AG09319 (cell line): Measurements from ENCODE around the gene SPINK5.
"Not testable (repeated sequence)": the region's sequence is repeated elsewhere in the genome, so short reads cannot be mapped to it uniquely, and the experiment has no call there.

Experiments used
- DNase-seq: peaks from one replicate; pipeline ENCODE4 v3.0.0-alpha.2; 2010; ENCODE audit warnings: low read depth; ENCODE audit errors: extremely low read depth
- CTCF ChIP-seq: IDR thresholded peaks from 2 replicates; pipeline ENCODE4 v1.5.1; 2011; ENCODE audit warnings: low read depth, mild to moderate bottlenecking, inconsistent platforms, low read length, moderate library complexity

Gene SPINK5

GRCh38 chr5:148035676-148036075 is 28.1 kb upstream of the SPINK5 start:
- TF ChIP-seq CTCF, result no peak
- no peak for DNase-seq

- DNase-seq, result no peak
- TF ChIP-seq CTCF, result no peak
Observed at GRCh38 chr5:148042881-148043280, 20.9 kb upstream of the SPINK5 start.

- no peak for TF ChIP-seq CTCF
- DNase-seq, result no peak
Observed at GRCh38 chr5:148043705-148044104, 20.1 kb upstream of the SPINK5 start.

GRCh38 chr5:148055160-148055559 is 8.6 kb upstream of the SPINK5 start:
- not testable (repeated sequence) for DNase-seq

DNA sequence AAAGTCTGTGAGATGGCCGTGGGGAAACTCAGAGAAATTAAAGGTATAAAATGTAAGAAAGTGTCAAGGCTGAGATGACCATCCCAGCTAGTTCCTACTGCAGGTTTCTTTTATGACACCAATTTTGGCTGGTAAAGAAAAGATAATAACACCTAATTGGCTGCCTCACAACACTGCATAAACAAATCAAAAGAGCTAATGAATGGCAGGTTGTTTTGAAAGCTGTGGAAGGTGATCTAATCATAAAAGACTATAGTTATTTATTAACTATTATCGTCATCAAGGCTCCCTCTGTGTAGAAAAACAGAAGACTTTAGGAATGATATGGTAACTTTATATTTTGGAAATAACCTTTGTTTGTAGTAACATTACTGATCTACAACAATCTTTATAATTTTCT is 3.5 kb upstream of the SPINK5 start:
- DNase-seq, result no peak
- no peak for TF ChIP-seq CTCF

DNA sequence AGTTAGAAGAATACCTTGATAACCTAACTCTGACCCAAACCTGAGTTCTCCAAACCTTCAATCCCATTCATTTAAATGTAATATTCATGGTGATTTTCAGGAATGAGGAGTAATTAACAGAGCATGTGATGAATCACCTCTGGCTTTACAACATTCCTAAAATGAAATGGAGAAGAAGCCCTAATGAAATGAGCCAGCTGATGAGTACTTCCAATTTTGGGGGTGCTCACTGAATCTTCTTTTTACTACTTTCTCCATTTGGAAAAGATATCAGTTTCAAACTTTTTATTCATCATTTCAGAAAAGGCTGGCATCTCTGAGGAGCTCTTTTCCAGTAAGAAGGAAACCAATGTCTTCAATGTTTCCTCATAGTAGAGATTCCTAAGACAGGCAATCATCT is 2.9 kb upstream of the SPINK5 start:
- TF ChIP-seq CTCF, result no peak
- no peak for DNase-seq

DNA sequence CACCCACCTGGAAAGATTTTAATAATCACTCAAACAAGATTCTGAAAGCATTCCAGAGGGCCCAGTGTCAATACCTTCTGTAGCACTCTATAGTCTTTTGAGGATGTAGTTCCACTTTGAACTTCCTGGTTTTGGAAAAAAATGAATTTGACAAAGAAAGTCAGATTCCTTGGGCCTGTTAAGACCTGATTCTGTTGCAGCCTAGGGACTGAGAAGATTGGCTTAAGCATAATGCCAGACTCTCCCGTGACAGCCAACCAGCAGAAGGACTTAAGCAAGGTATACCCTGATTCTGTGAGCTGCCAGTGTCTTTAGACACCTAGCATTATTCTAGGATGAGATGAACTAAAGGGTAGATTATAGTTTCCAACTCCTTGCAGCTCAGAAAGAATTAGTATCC is 6.8 kb downstream of the SPINK5 start:
- no peak for DNase-seq
- no peak for TF ChIP-seq CTCF

- DNase-seq, result no peak
- TF ChIP-seq CTCF, result no peak
Observed at GRCh38 chr5:148072207-148072606, 8.4 kb downstream of the SPINK5 start.
